ENCODE data around the gene GALC. TPM values are rescaled to one million over a fixed set of nuclear protein-coding genes. Genes with fewer than 3 reads are reported as not detected.

GALC gene
- total RNA-seq, 1 donor from 2014 or later = 21.2 TPM

- H3K27ac Mint-ChIP-seq (ENCODE audit: unreplicated experiment) = no peak overlapping the region
- no peak overlapping the region for H3K9ac ChIP-seq (ENCODE audit: low read length)
- no peak overlapping the region for H2AFZ ChIP-seq (ENCODE audit: low read depth, low read length)
- H3K4me3 Mint-ChIP-seq (ENCODE audit: unreplicated experiment) = no peak overlapping the region
- peaks cover 4% of the 10 kb centered on the region for H3K4me1 Mint-ChIP-seq (ENCODE audit: low read depth, unreplicated experiment)
- H3K27ac ChIP-seq (ENCODE audit: low read depth, low read length) = no peak overlapping the region
- no peak overlapping the region for H3K4me3 ChIP-seq (ENCODE audit: insufficient read depth, low read depth, low read length)
- DNase-seq (ENCODE audit: low read depth) (no peak), FAIRE-seq (no peak)
- no peak overlapping the region for H3K4me2 ChIP-seq (ENCODE audit: low read length)
- H3K36me3 ChIP-seq (ENCODE audit: insufficient read depth, low read length) = no peaks in the 10 kb centered on the region
- no peaks in the 10 kb centered on the region for H3K4me1 ChIP-seq (ENCODE audit: insufficient read depth, low read length)
- H3K9me3 ChIP-seq (ENCODE audit: insufficient read depth, low read depth, low read length) = no peaks in the 10 kb centered on the region
- TF ChIP-seq, protein P1, sequence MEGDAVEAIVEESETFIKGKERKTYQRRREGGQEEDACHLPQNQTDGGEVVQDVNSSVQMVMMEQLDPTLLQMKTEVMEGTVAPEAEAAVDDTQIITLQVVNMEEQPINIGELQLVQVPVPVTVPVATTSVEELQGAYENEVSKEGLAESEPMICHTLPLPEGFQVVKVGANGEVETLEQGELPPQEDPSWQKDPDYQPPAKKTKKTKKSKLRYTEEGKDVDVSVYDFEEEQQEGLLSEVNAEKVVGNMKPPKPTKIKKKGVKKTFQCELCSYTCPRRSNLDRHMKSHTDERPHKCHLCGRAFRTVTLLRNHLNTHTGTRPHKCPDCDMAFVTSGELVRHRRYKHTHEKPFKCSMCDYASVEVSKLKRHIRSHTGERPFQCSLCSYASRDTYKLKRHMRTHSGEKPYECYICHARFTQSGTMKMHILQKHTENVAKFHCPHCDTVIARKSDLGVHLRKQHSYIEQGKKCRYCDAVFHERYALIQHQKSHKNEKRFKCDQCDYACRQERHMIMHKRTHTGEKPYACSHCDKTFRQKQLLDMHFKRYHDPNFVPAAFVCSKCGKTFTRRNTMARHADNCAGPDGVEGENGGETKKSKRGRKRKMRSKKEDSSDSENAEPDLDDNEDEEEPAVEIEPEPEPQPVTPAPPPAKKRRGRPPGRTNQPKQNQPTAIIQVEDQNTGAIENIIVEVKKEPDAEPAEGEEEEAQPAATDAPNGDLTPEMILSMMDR (IDR thresholded peaks at IDR 0.05; ENCODE audit: insufficient read depth, low read depth, low read length) = no peak
- TF ChIP-seq EZH2 (IDR thresholded peaks at IDR 0.05; ENCODE audit: insufficient read depth, low read length) = no peak
- no peaks in the 10 kb centered on the region for H3K27me3 ChIP-seq (ENCODE audit: insufficient read depth, low read length)
- H3K79me2 ChIP-seq (ENCODE audit: insufficient read depth, low read length) = no peaks in the 10 kb centered on the region
- H3K36me3 Mint-ChIP-seq (ENCODE audit: low read depth, unreplicated experiment) = peaks cover 1% of the 10 kb centered on the region
- no peaks in the 10 kb centered on the region for H3K9me3 Mint-ChIP-seq (ENCODE audit: unreplicated experiment)
- no peaks in the 10 kb centered on the region for H4K20me1 ChIP-seq (ENCODE audit: insufficient read depth, low read length)
- H3K27me3 Mint-ChIP-seq (ENCODE audit: low read depth, unreplicated experiment) = no peaks in the 10 kb centered on the region
Measured at GRCh38 chr14:87975636-87976035, 17.3 kb downstream of the GALC start.

GRCh38 chr14:87971010-87971409 is 22.0 kb downstream of the GALC start:
- H3K4me1 Mint-ChIP-seq (ENCODE audit: low read depth, unreplicated experiment) = peaks cover 4% of the 10 kb centered on the region
- no peak overlapping the region for H3K27ac Mint-ChIP-seq (ENCODE audit: unreplicated experiment)
- Histone ChIP-seq H4K20me1 (ENCODE audit: insufficient read depth, low read length) (no peaks in the 10 kb centered on the region), H3K9me3 (ENCODE audit: insufficient read depth, low read depth, low read length) (no peaks in the 10 kb centered on the region), H3K36me3 (ENCODE audit: insufficient read depth, low read length) (no peaks in the 10 kb centered on the region), H2AFZ (ENCODE audit: low read depth, low read length) (no peak overlapping the region), H3K9ac (ENCODE audit: low read length) (no peak overlapping the region), H3K4me3 (ENCODE audit: insufficient read depth, low read depth, low read length) (no peak overlapping the region), H3K27ac (ENCODE audit: low read depth, low read length) (no peak overlapping the region), H3K27me3 (ENCODE audit: insufficient read depth, low read length) (no peaks in the 10 kb centered on the region), H3K79me2 (ENCODE audit: insufficient read depth, low read length) (no peaks in the 10 kb centered on the region), H3K4me2 (ENCODE audit: low read length) (no peak overlapping the region), H3K4me1 (ENCODE audit: insufficient read depth, low read length) (no peaks in the 10 kb centered on the region)
- DNase-seq (ENCODE audit: low read depth) (no peak), FAIRE-seq (no peak)
- no peaks in the 10 kb centered on the region for H3K36me3 Mint-ChIP-seq (ENCODE audit: low read depth, unreplicated experiment)
- no peak overlapping the region for H3K4me3 Mint-ChIP-seq (ENCODE audit: unreplicated experiment)
- TF ChIP-seq, protein P1 (IDR thresholded peaks at IDR 0.05; ENCODE audit: insufficient read depth, low read depth, low read length) = no peak
- TF ChIP-seq EZH2 (IDR thresholded peaks at IDR 0.05; ENCODE audit: insufficient read depth, low read length) = no peak
- no peaks in the 10 kb centered on the region for H3K27me3 Mint-ChIP-seq (ENCODE audit: low read depth, unreplicated experiment)
- no peaks in the 10 kb centered on the region for H3K9me3 Mint-ChIP-seq (ENCODE audit: unreplicated experiment)

- Mint-ChIP-seq H3K27ac (ENCODE audit: unreplicated experiment) (no peak overlapping the region), H3K4me3 (ENCODE audit: unreplicated experiment) (no peak overlapping the region), H3K27me3 (ENCODE audit: low read depth, unreplicated experiment) (no peaks in the 10 kb centered on the region), H3K4me1 (ENCODE audit: low read depth, unreplicated experiment) (no peaks in the 10 kb centered on the region), H3K36me3 (ENCODE audit: low read depth, unreplicated experiment) (peaks cover 4% of the 10 kb centered on the region), H3K9me3 (ENCODE audit: unreplicated experiment) (peaks cover 3% of the 10 kb centered on the region)
- Histone ChIP-seq H3K4me1 (ENCODE audit: insufficient read depth, low read length) (no peaks in the 10 kb centered on the region), H3K9me3 (ENCODE audit: insufficient read depth, low read depth, low read length) (no peaks in the 10 kb centered on the region), H3K27ac (ENCODE audit: low read depth, low read length) (no peak overlapping the region), H3K79me2 (ENCODE audit: insufficient read depth, low read length) (no peaks in the 10 kb centered on the region), H2AFZ (ENCODE audit: low read depth, low read length) (no peak overlapping the region), H3K9ac (ENCODE audit: low read length) (no peak overlapping the region), H3K27me3 (ENCODE audit: insufficient read depth, low read length) (no peaks in the 10 kb centered on the region), H3K36me3 (ENCODE audit: insufficient read depth, low read length) (no peaks in the 10 kb centered on the region), H4K20me1 (ENCODE audit: insufficient read depth, low read length) (no peaks in the 10 kb centered on the region), H3K4me3 (ENCODE audit: insufficient read depth, low read depth, low read length) (no peak overlapping the region), H3K4me2 (ENCODE audit: low read length) (no peak overlapping the region)
- FAIRE-seq (no peak), DNase-seq (ENCODE audit: low read depth) (no peak)
- TF ChIP-seq, protein P1 (IDR thresholded peaks at IDR 0.05; ENCODE audit: insufficient read depth, low read depth, low read length) = no peak
- TF ChIP-seq EZH2 (IDR thresholded peaks at IDR 0.05; ENCODE audit: insufficient read depth, low read length) = no peak
Measured at GRCh38 chr14:87967496-87967895, 25.5 kb downstream of the GALC start.

Data from astrocyte (in vitro differentiated cells and primary cell).